Ovary (tissue), 3 donors: Measurements from ENCODE around the gene CACNG5.

ENCODE experiments used
- CTCF ChIP-seq, 3 donors: fragments of 450-650 bp in 2 of 3; fragments of 200-600 bp in 1 of 3; IDR thresholded peaks; one replicate each; pipeline versions ENCODE4 v1.5.1 to v1.8.0; 2016 to 2022; ENCODE audit warnings: antibody characterized with exemption in 3 of 3, mild to moderate bottlenecking in 1 of 3
- POLR2A ChIP-seq: fragments of 450-650 bp; IDR thresholded peaks from one replicate; pipeline ENCODE4 v1.6.1; 2017; ENCODE audit warnings: antibody characterized with exemption, mild to moderate bottlenecking, moderate library complexity
- donor health status: DM: no; HTN: no; CAD: no.

DNA sequence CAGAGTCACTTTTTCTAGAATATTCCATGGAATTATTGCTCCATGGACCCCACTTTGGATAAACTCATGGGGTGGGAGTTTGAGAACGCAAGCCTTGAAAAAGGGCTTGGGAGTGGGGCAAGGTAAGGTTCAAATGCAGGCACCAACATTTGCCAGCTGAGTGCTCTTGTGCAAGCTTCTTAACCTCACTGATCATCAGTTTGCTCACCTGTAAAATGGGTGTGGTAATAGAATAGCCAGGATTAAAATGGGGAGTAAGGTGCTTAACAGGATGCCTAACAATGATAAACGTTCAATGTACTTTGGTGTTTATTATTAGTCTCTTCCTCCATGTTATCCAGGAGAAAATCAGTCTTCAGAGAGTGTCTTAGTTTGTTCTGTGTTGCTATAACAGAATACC, 39.0 kb downstream of the CACNG5 start:
- no peak for TF ChIP-seq POLR2A
- TF ChIP-seq CTCF (IDR thresholded peaks at IDR 0.05), result no peak
